ENCODE results near the gene HINT3. TPM values are rescaled to one million over a fixed set of nuclear protein-coding genes. Genes with fewer than 3 reads are reported as not detected.

HINT3 gene
- total RNA-seq, 3 donors from 2014 or later, result 23.2 to 32.9 (median 23.2) TPM

- Histone ChIP-seq H3K36me3 (ENCODE audit: low read depth) (no peaks in the 10 kb centered on the region), H3K4me1 (ENCODE audit: low read depth) (peaks cover 15% of the 10 kb centered on the region), H3K9me3 (no peaks in the 10 kb centered on the region), H3K4me3 (no peak overlapping the region)
- DNase-seq (no peak), ATAC-seq (no peak)
- intact Hi-C loops (cut with DNase I, micrococcal nuclease), result loop anchor here in 1 of 2 donors (10.0 kb wide), 1 partner anchor 679 kb away; the partner anchor contains the start of gene HDDC2
- TF ChIP-seq CTCF (IDR thresholded peaks at IDR 0.05), result no peak
Observed at GRCh38 chr6:125983246-125983945, 26.8 kb downstream of the HINT3 start.

- no peak overlapping the region for H3K4me3 ChIP-seq
- ATAC-seq (no peak), DNase-seq (no peak)
- TF ChIP-seq CTCF (IDR thresholded peaks at IDR 0.05), result no peak
- intact Hi-C loops (cut with DNase I, micrococcal nuclease), result loop anchor here in 1 of 2 donors (10.0 kb wide), 1 partner anchor 680 kb away; the partner anchor contains the start of gene HDDC2
- H3K36me3 ChIP-seq (ENCODE audit: low read depth), result no peaks in the 10 kb centered on the region
- no peaks in the 10 kb centered on the region for H3K9me3 ChIP-seq
- H3K4me1 ChIP-seq (ENCODE audit: low read depth), result peaks cover 15% of the 10 kb centered on the region
Observed at GRCh38 chr6:125984311-125984710, 27.7 kb downstream of the HINT3 start.

- intact Hi-C loops (cut with DNase I, micrococcal nuclease), result loop anchor here in 1 of 2 donors (10.0 kb wide), 1 partner anchor 681 kb away; the partner anchor contains the start of gene HDDC2
- ATAC-seq (no peak), DNase-seq (no peak)
- H3K36me3 ChIP-seq (ENCODE audit: low read depth), result no peaks in the 10 kb centered on the region
- H3K4me1 ChIP-seq (ENCODE audit: low read depth), result peaks cover 15% of the 10 kb centered on the region
- no peaks in the 10 kb centered on the region for H3K9me3 ChIP-seq
- TF ChIP-seq CTCF (IDR thresholded peaks at IDR 0.05), result no peak
- no peak overlapping the region for H3K4me3 ChIP-seq
Observed at GRCh38 chr6:125985522-125985921, 29.0 kb downstream of the HINT3 start.

- Histone ChIP-seq H3K4me3 (peak overlapping the region; percentile 58), H3K36me3 (ENCODE audit: low read depth) (no peaks in the 10 kb centered on the region), H3K4me1 (ENCODE audit: low read depth) (peaks cover 15% of the 10 kb centered on the region), H3K9me3 (no peaks in the 10 kb centered on the region)
- DNase-seq (no peak), ATAC-seq (no peak)
- intact Hi-C loops (cut with DNase I, micrococcal nuclease), result loop anchor here in 1 of 2 donors (10.0 kb wide), 1 partner anchor 681 kb away; the partner anchor contains the start of gene HDDC2
- no peak for TF ChIP-seq CTCF (IDR thresholded peaks at IDR 0.05)
Observed at GRCh38 chr6:125985979-125986300, 29.4 kb downstream of the HINT3 start.

GRCh38 chr6:125986301-125987025 lies 29.9 kb downstream of the HINT3 start, which contains the start of gene TRMT11:
TRMT11 (plus strand) TSS chr6:125986540; CDS start chr6:125986551, 11 bp downstream.
- TF ChIP-seq CTCF (IDR thresholded peaks at IDR 0.05), result no peak
- ATAC-seq (peak; percentile 97), DNase-seq (peak; percentile 89 to 92 (median 91))
- Histone ChIP-seq H3K9me3 (no peaks in the 10 kb centered on the region), H3K4me3 (peak within 1 kb of the TSS; percentile 58), H3K36me3 (ENCODE audit: low read depth) (no peaks in the 10 kb centered on the region), H3K4me1 (ENCODE audit: low read depth) (peaks cover 15% of the 10 kb centered on the region)
- intact Hi-C loops (cut with DNase I, micrococcal nuclease), result loop anchor here in 1 of 2 donors (10.0 kb wide), 1 partner anchor 682 kb away; the partner anchor contains the start of gene HDDC2
